GM21723 (cell line): Measurements from ENCODE around the gene UXT.
"Not testable (repeated sequence)": the region's sequence is repeated elsewhere in the genome, so short reads cannot be mapped to it uniquely, and the experiment has no call there.

ENCODE experiments used
- ATAC-seq: cut with Tn5 transposase; IDR thresholded peaks from one replicate; pipeline ENCODE4 v1.9.1; 2021; ENCODE audit warnings: mild to moderate bottlenecking, moderate library complexity; ENCODE audit not compliant: unreplicated experiment

Gene UXT

DNA sequence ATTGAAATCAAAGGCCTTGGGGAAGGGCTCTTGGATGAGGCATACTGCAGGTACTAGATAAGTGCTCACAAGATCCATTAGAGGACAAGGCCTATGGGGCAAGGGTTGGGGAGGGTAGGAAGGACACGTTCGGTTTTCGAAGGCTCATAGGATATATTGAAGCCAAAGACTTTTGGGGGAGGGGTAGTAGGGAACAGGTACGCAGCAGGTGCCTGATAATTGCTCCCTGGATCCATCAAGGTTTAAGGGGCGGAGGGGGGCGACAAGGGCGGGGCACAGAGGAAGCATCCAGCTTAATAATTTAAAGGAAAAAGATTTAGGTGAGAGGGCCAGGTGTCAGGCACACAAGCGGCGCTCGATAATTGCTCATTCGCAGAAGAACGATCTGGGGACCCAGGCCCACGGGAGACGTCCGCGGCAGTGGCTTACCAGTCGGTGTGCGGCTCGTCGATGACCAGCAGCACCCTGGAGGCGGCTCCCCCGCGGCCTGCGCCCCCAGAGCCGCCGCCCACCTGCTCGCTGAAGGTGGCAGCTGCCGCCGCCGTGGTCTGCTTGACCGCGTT lies 40.0 kb downstream of the UXT start:
- ATAC-seq: no peak

DNA sequence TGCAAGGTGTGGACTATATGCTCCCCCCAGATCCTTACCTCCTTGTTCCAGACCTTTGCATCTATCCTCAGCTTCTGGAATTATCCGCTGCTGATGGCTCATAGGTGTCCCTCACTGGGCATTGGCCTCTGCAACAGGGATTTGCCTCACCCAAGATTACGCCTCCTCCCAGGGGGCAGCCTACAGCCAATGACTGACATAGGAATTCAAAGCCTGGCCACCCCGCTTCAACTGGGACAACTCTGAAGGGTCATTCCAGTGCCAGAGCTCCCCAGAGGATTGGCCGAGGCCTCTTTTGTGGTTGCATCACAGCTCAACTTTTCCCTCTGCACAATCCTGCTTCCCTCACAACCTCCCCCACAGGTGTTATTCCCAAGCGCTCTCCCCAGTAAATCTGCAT lies 44.4 kb downstream of the UXT start:
- ATAC-seq: no peak

DNA sequence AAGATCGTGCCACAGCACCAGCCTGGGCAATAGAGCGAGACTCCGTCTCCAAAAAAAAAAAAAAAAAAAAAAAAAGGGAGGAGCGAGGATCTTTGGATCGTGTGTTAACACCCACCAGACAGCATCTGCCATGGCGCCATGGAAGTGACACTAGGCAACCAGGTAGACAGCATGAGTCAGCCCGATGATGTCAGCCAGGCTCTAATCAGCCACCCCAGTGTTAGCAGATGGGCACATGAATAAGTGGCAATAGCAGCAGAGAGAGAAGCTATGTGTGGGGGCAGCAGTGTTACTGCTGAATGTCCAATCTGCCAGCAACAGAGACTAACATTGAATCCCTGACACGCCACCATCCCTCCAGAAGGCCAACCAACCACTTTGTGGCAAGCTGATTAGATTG lies 45.9 kb downstream of the UXT start:
- ATAC-seq: no peak

DNA sequence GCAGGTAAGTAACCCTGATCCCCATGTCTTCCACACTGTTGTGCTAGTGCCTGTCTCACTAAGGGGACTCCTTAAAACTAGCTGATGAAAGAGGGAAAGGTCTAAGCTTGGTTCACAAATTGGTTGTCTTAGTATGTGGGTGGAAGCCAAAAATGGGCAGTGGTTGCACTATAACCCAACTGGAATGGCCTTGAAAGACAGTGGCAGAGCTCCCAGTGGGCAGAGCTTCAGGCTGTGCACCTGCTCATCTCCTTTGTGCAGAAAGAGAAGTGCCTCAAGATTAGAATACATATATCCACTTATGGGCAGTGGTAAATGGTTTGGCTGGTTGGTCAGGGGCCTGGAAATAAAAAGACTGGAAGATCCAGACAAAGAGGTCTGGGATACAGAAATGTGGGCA lies 46.6 kb downstream of the UXT start:
- no peak for ATAC-seq

DNA sequence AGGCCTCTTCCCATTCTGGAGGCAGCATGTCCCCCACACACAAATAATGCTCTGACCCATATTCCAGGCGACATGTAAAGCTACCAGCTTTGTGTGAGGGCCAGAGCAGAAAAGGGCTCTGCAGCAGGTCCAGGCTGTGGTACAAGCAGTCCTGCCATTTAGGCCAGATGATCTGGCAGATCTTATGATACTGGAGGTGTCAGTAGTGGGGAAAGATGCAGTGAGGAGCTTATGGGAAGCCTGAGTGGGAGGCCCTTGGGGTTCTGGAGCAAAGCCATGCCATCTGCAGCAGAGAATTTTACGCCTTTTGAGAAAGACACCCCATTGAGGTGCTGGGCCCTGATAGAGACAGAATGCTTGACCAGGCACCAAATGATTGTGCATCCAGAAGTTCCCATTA lies 47.1 kb downstream of the UXT start:
- no peak for ATAC-seq

DNA sequence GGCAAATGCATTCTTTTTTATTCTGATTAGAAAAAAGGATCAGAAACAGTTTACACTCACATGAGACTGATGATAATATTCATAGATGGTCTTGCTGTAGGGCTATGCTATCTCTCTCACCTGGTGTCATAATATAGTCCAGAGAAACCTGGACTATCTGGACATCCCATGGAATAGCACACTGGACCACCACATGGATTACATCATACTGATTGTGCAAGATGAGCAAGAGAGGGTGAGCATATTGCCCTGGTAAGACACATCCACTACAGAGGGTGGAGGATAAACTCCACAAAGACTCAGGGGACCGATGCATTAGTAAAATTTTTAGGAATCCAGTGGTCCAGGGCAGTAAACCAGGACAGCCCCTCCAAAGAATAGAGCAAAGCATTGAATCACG lies 47.5 kb downstream of the UXT start:
- ATAC-seq: no peak

DNA sequence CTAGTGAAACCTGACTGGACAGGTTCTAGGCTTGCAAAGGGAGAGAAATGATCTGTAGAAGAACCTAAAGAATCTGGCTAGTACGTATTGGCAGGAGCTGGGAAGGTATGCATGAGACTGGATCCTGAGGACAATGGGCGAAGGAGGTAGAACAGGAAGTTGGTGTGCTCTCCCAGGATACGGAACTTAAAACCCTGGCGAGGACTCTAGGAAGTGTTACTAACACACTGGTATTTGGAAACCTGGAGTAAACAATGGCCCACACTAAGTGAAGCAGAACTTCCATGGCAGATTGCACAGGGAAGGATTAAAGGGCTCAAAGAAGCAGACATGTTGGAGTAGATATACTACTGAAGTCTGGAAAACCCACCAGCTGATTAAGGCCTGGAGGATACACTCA lies 48.5 kb downstream of the UXT start:
- no peak for ATAC-seq

DNA sequence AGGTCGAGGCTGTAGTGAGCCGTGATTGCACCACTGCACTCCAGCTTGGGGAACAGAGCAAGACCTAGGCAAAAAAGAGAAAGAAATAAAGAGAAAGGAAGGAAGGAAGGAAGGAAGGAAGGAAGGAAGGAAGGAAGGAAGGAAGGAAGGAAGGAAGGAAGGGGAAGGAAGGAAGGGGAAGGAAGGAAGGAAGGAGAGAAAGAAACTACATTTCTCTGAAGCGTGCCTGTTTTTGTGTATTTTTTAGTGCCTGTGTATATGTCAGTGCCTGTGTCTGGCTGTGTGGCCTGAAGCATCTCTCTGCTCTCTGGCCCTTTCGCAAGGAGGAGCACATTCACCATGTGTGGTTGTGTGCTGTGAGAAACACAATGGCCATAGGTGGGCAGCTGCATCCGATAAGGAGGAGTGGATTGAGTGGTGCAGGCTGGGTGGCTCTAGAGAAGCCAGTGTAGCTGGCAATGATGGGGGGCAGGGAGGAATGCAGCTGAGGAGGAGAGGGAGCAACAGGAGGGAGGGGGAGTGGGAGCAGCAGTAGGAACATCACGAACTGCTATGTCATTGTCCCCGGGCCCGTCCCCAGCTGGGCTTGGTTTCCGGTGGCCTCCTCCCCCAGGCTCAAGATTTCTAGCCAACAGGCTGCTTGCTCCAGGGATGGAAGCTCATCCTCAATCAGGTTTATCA lies 50.7 kb downstream of the UXT start:
- no peak for ATAC-seq

DNA sequence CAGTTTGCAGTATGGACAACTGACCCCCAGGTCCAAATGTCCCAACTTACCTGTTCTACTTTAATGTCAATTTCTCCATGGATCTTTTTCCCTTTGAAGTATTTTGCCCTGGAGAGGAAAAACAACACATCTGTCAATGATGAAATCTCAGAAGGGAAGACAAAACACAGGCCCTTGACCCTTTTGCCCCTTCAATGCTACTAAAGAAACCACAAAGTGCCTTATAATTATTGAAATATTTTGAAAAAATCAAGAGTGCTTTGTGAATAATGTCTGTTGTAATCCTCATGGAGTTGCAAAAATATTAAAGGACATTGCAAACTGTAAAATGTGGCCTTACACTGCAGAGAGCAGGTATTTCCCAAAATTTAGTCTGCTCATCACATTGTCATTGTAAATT lies 51.9 kb downstream of the UXT start:
- ATAC-seq: no peak

DNA sequence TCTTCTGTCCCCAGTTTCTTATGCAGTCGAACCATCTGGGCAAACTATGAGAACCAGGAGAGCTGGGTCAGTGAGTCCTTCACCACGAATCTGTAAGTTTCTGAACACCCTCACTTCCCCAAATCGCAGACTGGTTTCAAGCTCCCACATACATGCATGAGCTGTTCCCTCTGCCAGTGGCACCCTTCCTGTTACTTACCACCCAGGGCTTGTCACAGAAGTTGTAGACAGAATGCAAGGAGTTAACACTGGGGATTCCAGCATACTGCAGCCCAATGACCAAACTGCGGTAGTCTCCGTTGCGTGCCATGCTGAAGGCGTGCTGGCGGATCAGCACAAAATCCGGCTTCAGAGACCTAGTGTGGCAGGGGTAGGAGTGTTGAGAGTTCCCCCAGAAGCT lies 54.0 kb downstream of the UXT start:
- ATAC-seq: no peak

DNA sequence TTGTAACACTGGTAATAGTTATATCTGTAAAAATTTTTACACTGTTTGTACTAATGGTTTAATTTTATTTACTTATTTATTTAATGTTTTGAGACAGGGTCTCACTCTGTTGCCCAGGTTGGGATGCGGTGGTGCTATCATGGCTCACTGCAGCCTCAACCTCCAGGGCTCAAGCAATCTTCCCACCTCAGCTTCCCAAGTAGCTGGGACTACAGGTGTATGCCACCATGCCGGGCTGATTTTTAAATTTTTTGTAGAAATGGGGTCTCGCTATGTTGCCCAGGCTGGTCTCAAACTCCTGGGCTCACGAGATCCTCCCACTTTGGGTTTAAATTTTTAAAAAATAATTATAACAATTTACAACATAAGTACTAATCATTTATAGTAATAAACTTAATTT lies 55.9 kb downstream of the UXT start:
- ATAC-seq: not testable (repeated sequence)
